SJSA1 (cell line): ENCODE results near the gene POU2F3. TPM values are rescaled to one million over a fixed set of nuclear protein-coding genes. Genes with fewer than 3 reads are reported as not detected.

ENCODE experiments used
- DNase-seq, 2 experiments: peaks; one replicate each; pipeline ENCODE4 v3.0.0-alpha.2; 2015 to 2020; ENCODE audit warnings: low spot score in 2 of 2, low read depth in 1 of 2
- H3K27ac ChIP-seq: fragments of 250-450 bp; sonication (Bioruptor Pico); 2 replicates; pipeline ENCODE4 v1.5.1; 2020; ENCODE audit warnings: mild to moderate bottlenecking, moderate library complexity
- H3K27me3 ChIP-seq: fragments of 250-450 bp; sonication (Bioruptor Pico); replicated peaks from 2 replicates; pipeline ENCODE4 v1.5.1; 2020; ENCODE audit warnings: mild to moderate bottlenecking, moderate library complexity
- H3K36me3 ChIP-seq: fragments of 250-450 bp; sonication (Bioruptor Pico); 2 replicates; pipeline ENCODE4 v1.5.1; 2020; ENCODE audit warnings: mild to moderate bottlenecking
- H3K4me1 ChIP-seq: fragments of 250-450 bp; sonication (Bioruptor Pico); replicated peaks from 2 replicates; pipeline ENCODE4 v1.6.1; 2021; ENCODE audit warnings: mild to moderate bottlenecking
- H3K4me3 ChIP-seq: fragments of 250-450 bp; sonication (Bioruptor Pico); 2 replicates; pipeline ENCODE4 v1.5.1; 2020; ENCODE audit warnings: mild to moderate bottlenecking
- H3K9me3 ChIP-seq: fragments of 250-450 bp; sonication (Bioruptor Pico); replicated peaks from 2 replicates; pipeline ENCODE4 v1.5.1; 2020; ENCODE audit warnings: mild to moderate bottlenecking
- total RNA-seq: library from RNA; depleted of rRNA; stranded (reverse); fragments of >200 nt; shearing (Covaris generic); gene quantifications from 2 replicates; pipeline ENCODE4 v1.2.3, GENCODE V29; 2014

Gene POU2F3
- total RNA-seq, 1 experiment from 2014 or later, result not detected

- H3K9me3 ChIP-seq, result no peaks in the 10 kb centered on the region
- DNase-seq, result no peak
- H3K4me1 ChIP-seq, result no peaks in the 10 kb centered on the region
- no peaks in the 10 kb centered on the region for H3K36me3 ChIP-seq
- no peaks in the 10 kb centered on the region for H3K27me3 ChIP-seq
- no peak overlapping the region for H3K4me3 ChIP-seq
- no peak overlapping the region for H3K27ac ChIP-seq
These were observed 36.3 kb upstream of the POU2F3 start for GRCh38 chr11:120203626-120204025.

DNA sequence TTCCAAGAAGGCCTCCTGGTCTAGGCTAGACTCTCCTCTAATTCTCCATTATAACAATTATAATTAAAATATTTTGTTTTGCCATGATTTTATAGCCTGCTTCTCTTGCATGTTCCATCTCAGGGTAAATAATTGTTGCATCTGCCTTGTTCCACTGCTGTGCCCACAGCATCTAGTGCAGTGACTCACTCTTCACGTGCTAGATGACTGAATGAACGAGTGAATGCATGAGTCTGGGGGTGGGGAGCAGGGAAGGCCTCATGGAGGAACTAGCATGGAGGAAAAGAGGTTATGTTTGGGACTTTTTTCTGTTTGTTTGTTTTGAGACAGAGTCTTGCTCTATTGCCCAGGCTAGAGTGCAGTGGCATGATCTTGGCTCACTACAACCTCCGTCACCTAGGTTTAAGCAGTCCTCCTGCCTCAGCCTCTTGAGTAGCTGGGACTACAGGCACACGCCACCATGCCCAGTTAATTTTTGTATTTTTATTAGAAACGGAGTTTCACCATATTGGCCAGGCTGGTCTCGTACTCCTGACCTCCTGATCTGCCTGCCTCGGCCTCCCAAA, 34.3 kb upstream of the POU2F3 start:
- H3K9me3 ChIP-seq, result no peaks in the 10 kb centered on the region
- peaks cover 7% of the 10 kb centered on the region; the same call in 1 of the 2 replicates for H3K4me1 ChIP-seq
- H3K36me3 ChIP-seq, result no peaks in the 10 kb centered on the region
- no peaks in the 10 kb centered on the region for H3K27me3 ChIP-seq
- no peak for DNase-seq
- no peak overlapping the region for H3K4me3 ChIP-seq
- no peak overlapping the region for H3K27ac ChIP-seq

GRCh38 chr11:120207512-120207911, 32.4 kb upstream of the POU2F3 start:
- Histone ChIP-seq H3K4me3 (no peak overlapping the region), H3K9me3 (no peaks in the 10 kb centered on the region), H3K4me1 (peaks cover 13% of the 10 kb centered on the region), H3K36me3 (no peaks in the 10 kb centered on the region), H3K27ac (no peak overlapping the region), H3K27me3 (no peaks in the 10 kb centered on the region)
- DNase-seq, result no peak

GRCh38 chr11:120208001-120208441, 31.9 kb upstream of the POU2F3 start:
- Histone ChIP-seq H3K27ac (no peak overlapping the region), H3K4me3 (no peak overlapping the region), H3K36me3 (no peaks in the 10 kb centered on the region), H3K27me3 (no peaks in the 10 kb centered on the region), H3K9me3 (no peaks in the 10 kb centered on the region), H3K4me1 (peaks cover 13% of the 10 kb centered on the region)
- no peak for DNase-seq

GRCh38 chr11:120208777-120209176, 31.2 kb upstream of the POU2F3 start:
- H3K4me3 ChIP-seq, result no peak overlapping the region
- DNase-seq, result no peak
- peaks cover 13% of the 10 kb centered on the region for H3K4me1 ChIP-seq
- no peaks in the 10 kb centered on the region for H3K36me3 ChIP-seq
- no peaks in the 10 kb centered on the region for H3K9me3 ChIP-seq
- no peak overlapping the region for H3K27ac ChIP-seq
- no peaks in the 10 kb centered on the region for H3K27me3 ChIP-seq

DNA sequence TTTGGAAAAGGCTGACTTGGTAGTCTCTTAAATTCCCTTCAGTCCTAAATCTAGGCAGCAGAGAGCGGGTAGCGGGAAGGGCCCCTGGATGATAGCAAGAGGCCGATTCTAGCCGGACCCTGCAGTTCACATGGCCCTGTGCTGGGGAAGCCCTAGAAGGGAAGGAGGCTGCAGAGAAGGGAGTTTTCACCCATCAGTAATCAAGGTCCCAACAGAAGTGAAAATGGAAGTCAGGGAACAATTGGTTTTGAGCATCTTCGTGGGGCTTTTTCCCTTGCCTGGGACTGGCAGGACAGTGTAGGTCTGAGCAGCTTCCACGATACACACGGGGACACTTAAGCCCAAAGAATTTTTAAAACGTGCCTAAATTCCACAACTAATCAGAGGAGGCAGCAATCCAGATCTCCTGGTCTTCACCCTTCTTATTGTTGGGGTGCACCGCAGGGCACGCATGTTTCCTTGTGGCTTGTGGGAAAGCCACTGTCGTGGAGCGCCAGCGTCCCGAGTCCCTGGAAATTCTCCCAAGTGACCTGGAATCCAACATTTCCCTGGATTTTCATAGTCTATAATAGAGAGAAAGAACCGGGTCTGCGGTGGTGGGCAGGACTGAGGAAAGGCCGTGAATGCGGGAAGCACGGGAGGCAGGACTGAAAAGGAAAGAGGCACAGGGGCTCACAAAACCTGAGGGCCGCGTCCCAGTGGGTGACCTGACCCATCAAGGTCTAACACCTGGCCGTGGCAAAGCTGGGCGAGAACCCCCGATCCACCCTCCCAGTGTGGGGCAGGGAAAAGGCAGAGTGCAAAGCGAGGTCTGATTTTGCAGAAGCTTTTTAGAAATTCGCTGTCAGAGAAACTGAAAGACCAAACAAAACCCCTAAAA, 30.0 kb upstream of the POU2F3 start:
- H3K9me3 ChIP-seq, result no peaks in the 10 kb centered on the region
- no peaks in the 10 kb centered on the region for H3K27me3 ChIP-seq
- no peaks in the 10 kb centered on the region for H3K36me3 ChIP-seq
- peaks cover 13% of the 10 kb centered on the region for H3K4me1 ChIP-seq
- peak overlapping the region; percentile 55 for H3K4me3 ChIP-seq
- no peak overlapping the region for H3K27ac ChIP-seq
- DNase-seq, result no peak

DNA sequence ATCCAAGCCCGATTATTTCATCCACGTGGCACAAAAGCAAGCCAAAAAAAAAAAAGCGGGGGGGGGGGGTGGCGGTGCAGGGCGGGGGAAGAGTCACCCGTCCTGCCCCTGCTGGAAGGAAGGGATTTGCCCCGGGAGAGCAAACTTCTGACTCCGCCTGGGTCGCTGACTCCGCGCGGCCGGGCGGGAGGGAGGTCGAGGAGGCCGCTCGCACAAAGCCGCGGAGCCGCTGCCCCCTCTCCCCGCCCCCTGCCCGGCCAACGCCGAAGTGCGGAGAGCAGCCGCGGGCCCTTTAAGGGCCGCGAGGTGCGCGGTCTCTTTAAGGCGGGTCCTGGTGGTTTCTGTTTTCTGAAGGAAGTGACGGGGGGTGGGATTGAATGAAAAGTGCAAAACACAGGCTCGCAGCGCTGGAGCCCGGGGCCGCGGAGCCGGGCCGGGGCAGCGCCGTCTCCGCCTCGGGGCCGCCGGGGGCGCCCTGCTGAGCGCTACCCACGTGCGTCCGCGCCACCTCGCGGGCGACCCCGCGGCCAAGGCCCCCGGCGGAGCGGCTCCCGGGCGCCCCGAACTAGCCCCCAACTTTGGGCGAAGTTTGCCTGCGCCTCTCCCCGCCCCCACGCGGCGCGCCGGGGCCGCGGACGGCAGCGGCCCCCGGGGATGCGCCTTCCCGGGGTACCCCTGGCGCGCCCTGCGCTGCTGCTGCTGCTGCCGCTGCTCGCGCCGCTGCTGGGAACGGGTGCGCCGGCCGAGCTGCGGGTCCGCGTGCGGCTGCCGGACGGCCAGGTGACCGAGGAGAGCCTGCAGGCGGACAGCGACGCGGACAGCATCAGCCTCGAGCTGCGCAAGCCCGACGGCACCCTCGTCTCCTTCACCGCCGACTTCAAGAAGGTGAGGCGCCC, 29.1 kb upstream of the POU2F3 start, which contains the start of gene OAF:
Gene OAF, plus strand, starts transcription at position 407 of the 896 bp plus-strand sequence. Its CDS starts 248 bp downstream, at position 655.
- Histone ChIP-seq H3K9me3 (no peaks in the 10 kb centered on the region), H3K4me3 (peak within 1 kb of the TSS; percentile 55), H3K4me1 (peaks cover 13% of the 10 kb centered on the region), H3K27ac (no peak within 1 kb of the TSS), H3K27me3 (no peaks in the 10 kb centered on the region), H3K36me3 (no peaks in the 10 kb centered on the region)
- peak; percentile 47 to 58 for DNase-seq

GRCh38 chr11:120211522-120212258, 28.2 kb upstream of the POU2F3 start:
- H3K27me3 ChIP-seq, result no peaks in the 10 kb centered on the region
- no peaks in the 10 kb centered on the region for H3K36me3 ChIP-seq
- no peak overlapping the region for H3K27ac ChIP-seq
- H3K9me3 ChIP-seq, result no peaks in the 10 kb centered on the region
- peak overlapping the region; percentile 55 for H3K4me3 ChIP-seq
- H3K4me1 ChIP-seq, result peaks cover 13% of the 10 kb centered on the region
- DNase-seq, result peak in 1 of 2 experiments; percentile 4

- no peak for DNase-seq
- Histone ChIP-seq H3K4me1 (peaks cover 13% of the 10 kb centered on the region), H3K27ac (no peak overlapping the region), H3K36me3 (no peaks in the 10 kb centered on the region), H3K4me3 (no peak overlapping the region), H3K9me3 (no peaks in the 10 kb centered on the region), H3K27me3 (no peaks in the 10 kb centered on the region)
These were observed 27.6 kb upstream of the POU2F3 start for GRCh38 chr11:120212259-120212878.

DNA sequence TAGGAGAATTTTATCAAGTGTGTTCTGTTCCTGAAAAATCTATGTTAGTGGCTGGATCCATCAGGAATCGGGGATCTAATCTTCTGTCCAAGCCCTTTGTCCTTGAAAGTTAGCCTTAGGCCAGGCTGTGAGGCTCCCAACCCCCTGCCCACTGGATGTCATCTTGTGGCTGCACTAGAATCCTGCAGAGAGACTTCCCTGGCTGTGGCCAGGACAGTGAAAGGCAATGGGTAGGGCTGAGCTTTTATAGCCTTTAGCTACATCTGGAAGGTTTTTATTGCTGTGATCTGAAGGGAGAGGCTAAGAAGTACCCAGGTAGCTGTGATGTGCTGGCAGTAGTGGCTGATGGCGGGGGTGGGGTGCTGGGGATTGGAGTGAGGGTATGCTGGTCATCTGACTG, 27.0 kb upstream of the POU2F3 start:
- Histone ChIP-seq H3K27me3 (no peaks in the 10 kb centered on the region), H3K9me3 (no peaks in the 10 kb centered on the region), H3K4me3 (no peak overlapping the region), H3K36me3 (no peaks in the 10 kb centered on the region), H3K4me1 (peaks cover 13% of the 10 kb centered on the region), H3K27ac (no peak overlapping the region)
- DNase-seq, result no peak

- no peaks in the 10 kb centered on the region for H3K36me3 ChIP-seq
- no peak for DNase-seq
- no peak overlapping the region for H3K27ac ChIP-seq
- H3K4me1 ChIP-seq, result peaks cover 11% of the 10 kb centered on the region
- no peaks in the 10 kb centered on the region for H3K9me3 ChIP-seq
- H3K4me3 ChIP-seq, result no peak overlapping the region
- H3K27me3 ChIP-seq, result no peaks in the 10 kb centered on the region
These were observed 25.4 kb upstream of the POU2F3 start for GRCh38 chr11:120214581-120214980.

DNA sequence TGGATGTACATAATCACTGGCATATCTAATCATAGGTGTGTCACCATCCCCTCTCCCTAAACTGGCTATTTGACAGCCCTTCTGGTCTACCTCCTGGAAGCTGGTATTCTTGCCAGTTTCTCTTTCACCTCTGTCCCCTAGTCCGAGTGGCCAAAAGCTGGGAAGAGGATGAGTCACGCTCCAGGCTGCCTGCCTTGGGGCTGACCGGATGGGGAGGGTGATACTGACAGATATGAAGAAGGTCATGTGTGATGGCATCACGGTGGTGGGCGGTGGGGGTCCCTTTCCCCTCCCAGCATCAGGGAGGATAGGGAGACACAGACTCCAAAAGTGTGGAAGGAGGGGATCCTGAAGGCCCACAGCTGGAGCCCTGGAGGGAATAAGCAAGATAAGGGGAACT, 24.3 kb upstream of the POU2F3 start:
- no peak for DNase-seq
- Histone ChIP-seq H3K36me3 (no peaks in the 10 kb centered on the region), H3K4me1 (peaks cover 7% of the 10 kb centered on the region), H3K27me3 (no peaks in the 10 kb centered on the region), H3K4me3 (no peak overlapping the region), H3K9me3 (no peaks in the 10 kb centered on the region), H3K27ac (no peak overlapping the region)
